Fibroblast of lung (primary cell): ENCODE measurements around the gene C12orf76.

Experiments used
- CTCF ChIP-seq, 2 donors: IDR thresholded peaks in 1 of 2; conservative IDR thresholded peaks in 1 of 2; 1 replicate in 1 of 2; 2 replicates in 1 of 2; pipeline ENCODE4 v1.5.1; 2011 to 2012; ENCODE audit warnings: low read length in 2 of 2, control low read depth in 1 of 2, inconsistent platforms in 1 of 2, low read depth in 1 of 2, mild to moderate bottlenecking in 1 of 2
- EZH2 ChIP-seq: IDR thresholded peaks from 2 replicates; pipeline ENCODE4 v1.5.1; 2012; ENCODE audit warnings: low read length, control low read depth, mild to moderate bottlenecking; ENCODE audit errors: missing control alignments

DNA sequence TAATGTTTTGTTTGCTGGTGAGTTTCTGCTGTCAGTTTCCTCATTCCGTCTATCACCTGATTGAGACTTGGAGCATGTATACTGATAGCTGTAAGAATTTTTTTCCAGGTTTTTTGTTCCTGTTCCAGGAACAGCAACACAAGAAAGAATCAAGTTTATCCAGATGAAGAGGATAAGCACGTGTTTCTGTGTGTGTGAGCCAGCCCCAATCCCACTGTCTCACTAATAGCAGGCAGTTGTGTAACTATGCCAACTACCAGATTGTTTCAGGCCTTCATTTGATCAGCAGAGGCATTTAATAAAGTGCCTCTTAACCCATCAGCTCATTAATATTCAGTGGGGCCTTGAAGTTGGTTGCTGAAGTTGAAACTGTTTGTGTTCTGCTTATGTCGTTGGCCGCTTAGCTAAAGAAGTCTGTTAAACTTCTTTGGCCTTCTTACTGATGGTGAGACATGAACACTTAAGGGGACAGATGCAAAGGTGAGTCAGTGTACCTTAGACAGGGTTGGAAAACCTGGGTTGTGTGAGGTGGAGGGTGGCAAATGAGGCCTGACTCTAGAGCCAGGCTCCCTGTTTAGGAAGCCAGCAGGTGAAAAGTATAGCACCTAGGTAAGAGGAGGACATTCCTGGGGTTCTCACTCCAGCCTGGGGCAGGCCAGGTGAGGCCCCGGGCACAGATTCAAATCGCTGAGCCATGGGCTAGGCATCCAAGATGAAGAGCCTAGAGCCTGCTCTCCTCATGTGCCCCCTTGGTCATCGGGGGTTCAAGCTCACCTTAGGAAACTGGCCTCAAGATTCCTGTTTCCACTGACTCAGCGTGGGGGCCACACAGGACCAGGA lies 45.4 kb downstream of the C12orf76 start:
- no peak for TF ChIP-seq CTCF (conservative IDR thresholded peaks at IDR 0.05 in 1 of 2, IDR thresholded peaks at IDR 0.05 in 1 of 2; ENCODE audit: low read depth in 1 of 2, low read length in 2 of 2)
- TF ChIP-seq EZH2: no peak
